Measurements from ENCODE around the gene FBLN7. TPM values are rescaled to one million over a fixed set of nuclear protein-coding genes. Genes with fewer than 3 reads are reported as not detected.

The FBLN7 gene, protein sequence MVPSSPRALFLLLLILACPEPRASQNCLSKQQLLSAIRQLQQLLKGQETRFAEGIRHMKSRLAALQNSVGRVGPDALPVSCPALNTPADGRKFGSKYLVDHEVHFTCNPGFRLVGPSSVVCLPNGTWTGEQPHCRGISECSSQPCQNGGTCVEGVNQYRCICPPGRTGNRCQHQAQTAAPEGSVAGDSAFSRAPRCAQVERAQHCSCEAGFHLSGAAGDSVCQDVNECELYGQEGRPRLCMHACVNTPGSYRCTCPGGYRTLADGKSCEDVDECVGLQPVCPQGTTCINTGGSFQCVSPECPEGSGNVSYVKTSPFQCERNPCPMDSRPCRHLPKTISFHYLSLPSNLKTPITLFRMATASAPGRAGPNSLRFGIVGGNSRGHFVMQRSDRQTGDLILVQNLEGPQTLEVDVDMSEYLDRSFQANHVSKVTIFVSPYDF
- total RNA-seq = 1 to 10 TPM; 1.2 to 5.4 (median 2.9) TPM
- long read RNA-seq = 0 reads

DNA sequence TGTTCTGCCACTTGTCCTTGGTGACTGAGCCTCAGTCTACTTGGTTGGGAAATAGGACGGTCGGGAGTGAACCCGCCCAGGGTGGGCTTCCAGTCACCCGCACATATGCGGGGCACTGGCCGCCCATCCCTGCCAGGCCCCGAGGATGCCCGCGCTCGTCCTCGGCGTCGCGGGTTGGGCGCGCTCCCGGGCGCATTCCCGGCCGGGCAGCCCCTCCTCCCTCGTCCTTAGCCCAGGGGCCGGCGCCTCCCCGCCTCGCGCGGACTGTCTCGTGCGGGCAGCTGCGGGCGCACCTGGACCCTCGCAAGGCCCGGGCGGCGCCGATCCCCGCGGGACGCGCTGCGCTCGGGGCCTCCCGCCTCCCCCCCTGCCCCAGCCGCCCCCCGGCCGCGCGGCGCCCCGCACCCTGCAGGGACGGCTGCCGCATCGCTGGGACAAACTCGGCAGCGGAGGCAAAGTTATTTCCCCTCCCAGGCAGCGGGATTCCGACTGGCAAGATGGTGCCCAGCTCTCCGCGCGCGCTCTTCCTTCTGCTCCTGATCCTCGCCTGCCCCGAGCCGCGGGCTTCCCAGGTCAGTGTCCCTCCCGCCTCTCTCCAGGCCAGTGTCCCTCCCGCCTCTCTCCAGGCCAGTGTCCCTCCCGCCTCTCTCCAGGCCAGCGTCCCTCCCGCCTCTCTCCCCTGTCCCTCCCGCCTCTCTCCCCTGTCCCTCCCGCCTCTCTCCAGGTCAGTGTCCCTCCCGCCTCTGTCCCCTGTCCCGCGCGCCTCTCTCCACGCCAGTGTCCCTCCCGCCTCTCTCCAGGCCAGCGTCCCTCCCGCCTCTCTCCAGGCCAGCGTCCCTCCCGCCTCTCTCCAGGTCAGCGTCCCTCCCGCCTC lies at the start of gene FBLN7:
Gene FBLN7 (plus strand): TSS at position 227 of the 874 bp plus-strand sequence. CDS start 271 bp downstream, at position 498.
- TF ChIP-seq, protein P1, sequence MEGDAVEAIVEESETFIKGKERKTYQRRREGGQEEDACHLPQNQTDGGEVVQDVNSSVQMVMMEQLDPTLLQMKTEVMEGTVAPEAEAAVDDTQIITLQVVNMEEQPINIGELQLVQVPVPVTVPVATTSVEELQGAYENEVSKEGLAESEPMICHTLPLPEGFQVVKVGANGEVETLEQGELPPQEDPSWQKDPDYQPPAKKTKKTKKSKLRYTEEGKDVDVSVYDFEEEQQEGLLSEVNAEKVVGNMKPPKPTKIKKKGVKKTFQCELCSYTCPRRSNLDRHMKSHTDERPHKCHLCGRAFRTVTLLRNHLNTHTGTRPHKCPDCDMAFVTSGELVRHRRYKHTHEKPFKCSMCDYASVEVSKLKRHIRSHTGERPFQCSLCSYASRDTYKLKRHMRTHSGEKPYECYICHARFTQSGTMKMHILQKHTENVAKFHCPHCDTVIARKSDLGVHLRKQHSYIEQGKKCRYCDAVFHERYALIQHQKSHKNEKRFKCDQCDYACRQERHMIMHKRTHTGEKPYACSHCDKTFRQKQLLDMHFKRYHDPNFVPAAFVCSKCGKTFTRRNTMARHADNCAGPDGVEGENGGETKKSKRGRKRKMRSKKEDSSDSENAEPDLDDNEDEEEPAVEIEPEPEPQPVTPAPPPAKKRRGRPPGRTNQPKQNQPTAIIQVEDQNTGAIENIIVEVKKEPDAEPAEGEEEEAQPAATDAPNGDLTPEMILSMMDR (IDR thresholded peaks at IDR 0.05) = no peak
- no peak for TF ChIP-seq POLR2A (IDR thresholded peaks at IDR 0.05)
- Histone ChIP-seq H3K4me3 (peak within 1 kb of the TSS; percentile 44 to 60 (median 49)), H3K4me1 (no peaks in the 10 kb centered on the region), H3K9me3 (no peaks in the 10 kb centered on the region), H3K27ac (peak within 1 kb of the TSS; percentile 40 to 62 (median 43)), H3K27me3 (no peaks in the 10 kb centered on the region), H3K36me3 (no peaks in the 10 kb centered on the region)
- WGBS (ENCODE audit: insufficient coverage, low coverage, low lambda C conversion rate, missing lambda C conversion rate) = 4% methylated on average over 14 of the region's 84 CpGs
- ATAC-seq (peak; percentile 50 to 77 (median 68)), DNase-seq (peak; percentile 66 to 85 (median 85))
- intact Hi-C loops (cut with DNase I) = no loop called here

DNA sequence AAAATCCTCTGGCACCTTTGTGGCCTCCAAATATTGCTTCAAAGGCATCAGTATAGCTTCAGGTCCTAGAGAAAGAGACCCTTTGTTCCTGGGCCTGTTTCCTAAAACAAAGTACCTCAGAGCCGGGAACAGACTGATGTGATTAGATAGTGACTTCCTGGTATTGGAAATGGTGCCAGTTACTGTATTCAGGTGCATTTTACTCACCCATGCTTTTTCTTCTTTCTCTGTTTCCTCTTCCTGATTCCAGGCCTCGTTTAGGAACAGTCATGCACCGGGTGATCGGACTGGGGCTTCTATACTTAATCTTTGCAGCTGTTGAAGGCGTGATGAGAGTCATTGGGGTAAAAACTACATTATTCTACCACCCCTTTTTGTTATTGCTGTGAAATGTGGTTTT lies 48.8 kb upstream of the FBLN7 start:
- Histone ChIP-seq H3K4me1 (peaks cover 0 to 3% (median 0%) of the 10 kb centered on the region in 4 donors), H3K27ac (no peak overlapping the region), H3K27me3 (no peaks in the 10 kb centered on the region), H3K4me3 (no peak overlapping the region), H3K9me3 (no peaks in the 10 kb centered on the region), H3K36me3 (peaks cover 0 to 7% (median 1%) of the 10 kb centered on the region in 4 donors)
- intact Hi-C loops (cut with DNase I) = no loop called here
- DNase-seq = no peak
- TF ChIP-seq, protein P1 (IDR thresholded peaks at IDR 0.05) = no peak
- no peak for TF ChIP-seq POLR2A (IDR thresholded peaks at IDR 0.05)
- ATAC-seq = no peak
- 91% methylated on average over 5 of the region's 5 CpGs for WGBS (ENCODE audit: insufficient coverage, low coverage, low lambda C conversion rate, missing lambda C conversion rate)

DNA sequence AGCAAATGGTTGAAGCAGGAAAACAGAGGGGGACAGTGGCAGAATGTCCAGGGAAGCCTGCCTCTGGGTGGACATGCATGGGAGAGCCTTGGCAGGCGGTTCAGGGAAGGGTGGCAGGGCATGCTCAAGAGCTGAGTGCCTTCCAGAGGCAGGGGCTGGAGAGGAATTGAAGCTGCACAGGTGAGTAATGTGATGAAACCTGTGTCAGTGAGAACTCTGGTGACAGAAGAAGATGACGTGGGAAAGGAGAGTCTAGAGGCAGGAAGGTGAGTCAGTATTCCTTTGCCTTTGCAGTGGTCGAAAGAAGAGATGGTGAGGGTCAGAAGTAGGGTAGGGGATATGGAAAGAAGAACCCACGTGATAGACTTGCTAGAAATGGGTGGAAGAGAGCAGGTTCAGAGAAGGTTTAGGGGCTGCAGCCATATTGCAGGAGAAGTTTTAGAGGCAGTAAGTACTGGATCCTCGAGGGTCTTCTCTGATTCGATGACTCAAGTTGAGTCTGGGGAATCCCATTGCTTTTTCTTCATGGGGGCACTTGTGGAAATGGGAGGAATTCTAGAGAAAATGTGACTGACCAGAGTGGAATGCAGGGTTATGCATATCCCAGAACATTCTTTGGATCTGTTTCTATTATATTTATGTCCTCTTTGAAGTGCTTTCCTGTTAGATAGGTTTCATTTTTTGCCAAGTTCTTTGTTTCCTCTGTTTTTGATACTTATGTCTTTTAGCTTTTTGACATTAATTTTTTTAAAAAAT lies 45.7 kb upstream of the FBLN7 start:
- TF ChIP-seq, protein P1 (IDR thresholded peaks at IDR 0.05) = no peak
- ATAC-seq = no peak
- H3K4me3 ChIP-seq = no peak overlapping the region
- no peak for DNase-seq
- WGBS (ENCODE audit: insufficient coverage, low coverage, low lambda C conversion rate, missing lambda C conversion rate) = 93% methylated on average over 5 of the region's 6 CpGs
- no peaks in the 10 kb centered on the region for H3K9me3 ChIP-seq
- H3K4me1 ChIP-seq = no peaks in the 10 kb centered on the region
- intact Hi-C loops (cut with DNase I) = no loop called here
- H3K36me3 ChIP-seq = peaks cover 0 to 14% (median 5%) of the 10 kb centered on the region in 4 donors
- no peak overlapping the region for H3K27ac ChIP-seq
- H3K27me3 ChIP-seq = no peaks in the 10 kb centered on the region

DNA sequence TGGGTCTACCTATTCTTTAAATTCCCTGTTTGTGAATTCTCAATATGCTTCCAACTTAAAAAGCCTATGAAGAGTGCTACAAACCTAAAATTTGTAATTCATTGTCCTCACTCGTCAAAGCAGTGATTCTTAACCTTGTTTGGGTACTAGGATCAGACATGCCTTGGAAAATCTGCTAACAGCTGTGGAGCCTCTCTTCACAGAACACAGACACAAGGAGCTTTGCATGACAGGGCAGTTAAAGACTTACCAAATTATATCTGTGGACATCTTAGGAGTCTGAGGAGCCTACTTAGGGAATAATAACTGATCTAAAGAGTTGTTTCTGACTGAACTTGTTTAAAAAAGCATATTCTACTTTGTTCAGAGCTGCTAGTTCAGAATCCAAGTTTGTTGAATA lies 45.0 kb upstream of the FBLN7 start:
- no peaks in the 10 kb centered on the region for H3K4me1 ChIP-seq
- no peak for DNase-seq
- WGBS (ENCODE audit: insufficient coverage, low coverage, low lambda C conversion rate, missing lambda C conversion rate) = 78% methylated on average over 1 of the region's 1 CpG
- H3K27ac ChIP-seq = no peak overlapping the region
- H3K9me3 ChIP-seq = no peaks in the 10 kb centered on the region
- intact Hi-C loops (cut with DNase I) = no loop called here
- ATAC-seq = no peak
- H3K27me3 ChIP-seq = no peaks in the 10 kb centered on the region
- TF ChIP-seq, protein P1 (IDR thresholded peaks at IDR 0.05) = no peak
- no peak for TF ChIP-seq POLR2A (IDR thresholded peaks at IDR 0.05)
- no peak overlapping the region for H3K4me3 ChIP-seq
- peaks cover 0 to 17% (median 2%) of the 10 kb centered on the region in 4 donors for H3K36me3 ChIP-seq

Measured in right lobe of liver (tissue), 6 donors.